ENCODE data around the gene HRAS. TPM values are rescaled to one million over a fixed set of nuclear protein-coding genes. Genes with fewer than 3 reads are reported as not detected.

Gene HRAS
- total RNA-seq, 1 donor from 2014 or later, result 41.5 TPM

DNA sequence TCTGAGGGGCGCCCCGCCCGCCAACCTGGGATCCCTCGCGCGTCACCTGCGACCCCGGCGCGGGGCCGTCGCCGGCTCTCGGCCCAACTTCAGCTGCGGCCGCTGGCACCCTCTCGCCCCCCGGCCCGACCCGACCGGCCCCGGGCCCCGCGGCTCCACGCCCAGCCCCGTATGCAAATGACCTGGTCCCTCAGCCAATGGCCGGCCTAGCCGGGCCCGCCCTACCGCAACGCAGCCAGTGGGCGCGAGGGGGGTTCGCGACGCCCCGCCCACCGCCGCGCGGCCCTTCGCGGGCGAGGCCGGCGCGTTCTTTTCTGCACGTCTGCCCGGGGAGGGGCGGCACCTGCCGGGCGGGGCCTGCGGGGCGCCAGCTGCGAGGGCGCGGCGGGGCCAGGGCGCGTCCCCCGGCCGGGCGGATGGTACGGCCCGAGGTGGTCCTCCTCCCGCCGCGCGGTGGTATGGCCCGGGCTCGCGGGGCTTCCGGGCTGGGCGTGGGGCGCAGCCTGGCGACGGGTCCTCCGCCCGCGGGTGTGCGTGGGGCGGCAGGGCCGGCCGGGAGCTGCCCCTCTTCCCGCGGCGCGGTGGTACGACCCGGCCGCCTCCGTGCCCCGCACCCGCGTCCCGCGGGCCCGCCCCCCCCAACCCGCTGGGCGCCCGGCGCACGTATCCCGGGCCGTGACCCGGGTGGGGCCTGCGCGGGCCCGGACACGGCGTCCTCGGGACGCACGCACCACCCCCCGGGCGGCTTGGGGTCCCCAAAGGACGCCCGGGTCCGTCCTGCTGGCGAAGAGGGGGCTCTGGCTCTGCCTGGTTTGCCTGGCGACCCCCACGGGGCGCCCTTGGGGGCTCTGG is 33.2 kb upstream of the HRAS start:
- Mint-ChIP-seq H3K4me3 (peak overlapping the region; percentile 71), H3K36me3 (no peaks in the 10 kb centered on the region), H3K27ac (peak overlapping the region; percentile 53), H3K27me3 (ENCODE audit: low read depth) (no peaks in the 10 kb centered on the region), H3K4me1 (peaks cover 41% of the 10 kb centered on the region), H3K9me3 (no peaks in the 10 kb centered on the region)
- DNase-seq (ENCODE audit: low spot score in 2 of 2, unreplicated experiment in 2 of 2), result peak; percentile 93 to 94
- TF ChIP-seq, protein P1, sequence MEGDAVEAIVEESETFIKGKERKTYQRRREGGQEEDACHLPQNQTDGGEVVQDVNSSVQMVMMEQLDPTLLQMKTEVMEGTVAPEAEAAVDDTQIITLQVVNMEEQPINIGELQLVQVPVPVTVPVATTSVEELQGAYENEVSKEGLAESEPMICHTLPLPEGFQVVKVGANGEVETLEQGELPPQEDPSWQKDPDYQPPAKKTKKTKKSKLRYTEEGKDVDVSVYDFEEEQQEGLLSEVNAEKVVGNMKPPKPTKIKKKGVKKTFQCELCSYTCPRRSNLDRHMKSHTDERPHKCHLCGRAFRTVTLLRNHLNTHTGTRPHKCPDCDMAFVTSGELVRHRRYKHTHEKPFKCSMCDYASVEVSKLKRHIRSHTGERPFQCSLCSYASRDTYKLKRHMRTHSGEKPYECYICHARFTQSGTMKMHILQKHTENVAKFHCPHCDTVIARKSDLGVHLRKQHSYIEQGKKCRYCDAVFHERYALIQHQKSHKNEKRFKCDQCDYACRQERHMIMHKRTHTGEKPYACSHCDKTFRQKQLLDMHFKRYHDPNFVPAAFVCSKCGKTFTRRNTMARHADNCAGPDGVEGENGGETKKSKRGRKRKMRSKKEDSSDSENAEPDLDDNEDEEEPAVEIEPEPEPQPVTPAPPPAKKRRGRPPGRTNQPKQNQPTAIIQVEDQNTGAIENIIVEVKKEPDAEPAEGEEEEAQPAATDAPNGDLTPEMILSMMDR (IDR thresholded peaks at IDR 0.05; ENCODE audit: unreplicated experiment), result no peak

DNA sequence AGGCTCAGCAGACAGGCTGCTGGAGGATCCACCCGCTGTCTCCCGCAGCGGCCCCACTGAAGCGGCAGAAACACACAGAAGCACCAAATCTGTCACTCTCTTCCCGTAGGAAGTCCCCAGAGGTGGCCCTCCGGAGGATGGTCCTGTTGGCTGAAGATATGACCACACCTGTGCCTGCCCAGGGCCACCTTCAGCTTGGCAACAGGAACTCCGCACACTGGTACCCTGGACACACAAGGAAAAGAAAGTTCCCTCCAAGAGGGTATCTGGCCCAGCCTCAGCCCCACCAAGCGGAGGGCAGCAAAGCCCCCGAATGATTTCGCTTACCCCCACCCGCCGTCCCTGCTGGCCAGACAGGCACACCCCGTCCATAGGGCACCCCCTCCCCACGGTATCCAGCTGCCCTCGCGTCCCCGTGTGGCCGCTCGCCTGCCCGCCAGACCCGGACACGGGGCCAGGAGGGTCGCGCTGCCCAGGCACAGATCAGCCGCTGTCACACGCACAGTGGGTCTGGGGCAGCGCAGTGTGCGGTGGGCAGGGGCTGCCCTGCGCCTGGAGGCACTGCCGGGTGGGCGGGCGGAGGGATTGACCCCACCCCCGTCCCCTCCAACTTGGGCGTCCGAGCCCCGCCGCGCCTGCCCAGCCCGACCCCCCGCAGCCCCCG is 32.4 kb upstream of the HRAS start:
- Mint-ChIP-seq H3K4me1 (peaks cover 37% of the 10 kb centered on the region), H3K4me3 (peak overlapping the region; percentile 82), H3K9me3 (no peaks in the 10 kb centered on the region), H3K27ac (peak overlapping the region; percentile 64), H3K36me3 (no peaks in the 10 kb centered on the region), H3K27me3 (ENCODE audit: low read depth) (no peaks in the 10 kb centered on the region)
- DNase-seq (ENCODE audit: low spot score in 2 of 2, unreplicated experiment in 2 of 2), result no peak
- TF ChIP-seq, protein P1 (IDR thresholded peaks at IDR 0.05; ENCODE audit: unreplicated experiment), result no peak

DNA sequence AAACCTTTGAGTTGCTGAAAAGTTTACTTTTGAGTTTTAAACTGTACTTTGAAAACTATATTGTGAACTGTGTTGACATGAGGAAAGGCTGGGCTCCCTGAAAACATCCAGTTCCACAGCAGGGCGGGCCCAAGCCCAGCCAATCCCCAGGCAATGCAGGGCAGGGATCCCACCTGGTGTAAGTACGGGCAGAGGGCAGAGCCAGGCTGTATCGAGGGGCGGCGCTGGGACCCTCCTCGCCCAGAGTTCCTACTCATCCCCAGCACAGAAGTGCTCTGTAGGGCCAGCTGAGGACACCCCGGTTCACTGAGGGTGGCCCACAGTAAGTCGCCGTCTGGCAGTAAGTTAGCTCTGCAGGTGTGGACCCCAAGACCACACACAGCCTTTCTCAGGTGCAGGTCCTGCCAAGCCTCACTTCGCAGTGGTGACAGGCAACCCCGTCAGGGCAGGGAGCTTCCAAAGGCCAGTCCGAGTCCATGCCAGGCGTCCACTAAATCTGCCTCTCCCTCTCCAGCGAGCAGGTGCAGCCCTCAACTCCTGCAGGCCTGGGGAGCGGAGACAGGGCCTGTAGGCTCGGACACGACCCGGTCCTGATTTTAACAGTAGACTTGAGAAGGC is 31.7 kb upstream of the HRAS start:
- no peak for DNase-seq (ENCODE audit: low spot score in 2 of 2, unreplicated experiment in 2 of 2)
- TF ChIP-seq, protein P1 (IDR thresholded peaks at IDR 0.05; ENCODE audit: unreplicated experiment), result no peak
- H3K9me3 Mint-ChIP-seq, result no peaks in the 10 kb centered on the region
- no peaks in the 10 kb centered on the region for H3K27me3 Mint-ChIP-seq (ENCODE audit: low read depth)
- H3K36me3 Mint-ChIP-seq, result no peaks in the 10 kb centered on the region
- peak overlapping the region; percentile 64 for H3K27ac Mint-ChIP-seq
- peak overlapping the region; percentile 82 for H3K4me3 Mint-ChIP-seq
- H3K4me1 Mint-ChIP-seq, result peaks cover 37% of the 10 kb centered on the region

DNA sequence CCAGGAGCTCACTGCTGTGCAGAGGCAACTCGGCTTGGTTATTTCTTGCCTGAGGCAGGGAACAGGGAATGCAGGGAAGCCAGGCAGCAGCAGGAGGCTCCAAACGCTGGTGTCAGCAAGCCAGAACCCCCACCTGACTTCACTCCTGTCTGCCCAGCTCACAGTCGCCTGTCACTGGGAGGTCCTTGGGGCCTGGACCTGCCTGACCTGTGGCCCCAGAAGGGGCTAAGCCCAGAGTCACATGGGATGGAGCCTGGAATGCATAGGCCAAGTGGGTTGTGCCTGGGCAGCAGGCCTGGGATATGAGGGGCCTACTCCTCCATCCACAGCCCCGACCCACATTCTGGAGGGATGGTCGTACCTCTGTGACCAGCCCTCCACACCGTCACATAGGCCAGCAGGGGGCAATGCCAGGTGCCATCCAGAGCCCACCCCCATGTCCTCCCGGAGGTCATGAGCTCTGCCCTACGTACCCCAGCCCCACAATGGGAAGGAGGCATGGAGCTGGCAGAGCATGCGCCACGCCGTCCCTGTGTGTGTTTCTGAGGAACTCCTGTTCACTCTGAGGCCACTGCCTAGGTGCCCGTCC is 30.6 kb upstream of the HRAS start:
- Mint-ChIP-seq H3K9me3 (no peaks in the 10 kb centered on the region), H3K27me3 (ENCODE audit: low read depth) (no peaks in the 10 kb centered on the region), H3K4me1 (peaks cover 38% of the 10 kb centered on the region), H3K27ac (peak overlapping the region; percentile 16), H3K36me3 (no peaks in the 10 kb centered on the region), H3K4me3 (no peak overlapping the region)
- no peak for DNase-seq (ENCODE audit: low spot score in 2 of 2, unreplicated experiment in 2 of 2)
- TF ChIP-seq, protein P1 (IDR thresholded peaks at IDR 0.05; ENCODE audit: unreplicated experiment), result no peak

DNA sequence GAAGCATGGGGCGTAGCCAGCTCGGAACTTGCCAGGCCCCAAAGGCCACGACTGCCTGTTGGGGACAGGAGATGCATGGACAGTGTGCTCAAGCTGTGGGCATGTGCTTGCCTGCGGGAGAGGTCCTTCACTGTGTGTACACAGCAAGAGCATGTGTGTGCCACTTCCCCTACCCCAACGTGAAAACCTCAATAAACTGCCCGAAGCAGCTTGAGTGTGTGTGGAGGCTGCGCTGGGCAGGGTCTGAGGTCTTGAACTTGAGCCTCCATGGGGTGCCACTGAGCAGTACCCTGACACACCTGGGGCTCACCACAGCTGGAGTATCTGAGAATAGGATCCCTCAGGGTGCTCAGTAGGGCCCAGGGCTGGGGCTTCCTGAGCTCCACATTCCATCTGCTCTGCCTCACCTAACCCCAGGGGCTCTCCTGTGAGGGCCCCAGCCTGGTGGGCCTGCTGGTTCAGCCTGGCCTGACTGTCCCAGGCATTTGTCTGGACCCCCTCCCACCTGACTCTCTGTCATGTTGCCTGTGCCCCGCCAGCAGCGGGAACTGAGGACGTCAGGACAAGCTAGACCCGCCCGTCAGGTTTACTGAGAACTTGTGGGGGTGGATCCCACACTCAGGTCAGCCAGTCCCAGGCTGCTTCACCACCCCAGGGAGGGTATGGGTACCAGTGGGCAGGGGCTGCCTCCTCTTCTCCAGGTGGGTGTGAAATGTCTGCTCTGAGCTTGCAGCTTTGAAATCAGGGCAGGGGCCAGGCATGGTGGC is 28.6 kb upstream of the HRAS start:
- DNase-seq (ENCODE audit: low spot score in 2 of 2, unreplicated experiment in 2 of 2), result no peak
- Mint-ChIP-seq H3K36me3 (no peaks in the 10 kb centered on the region), H3K4me3 (no peak overlapping the region), H3K27me3 (ENCODE audit: low read depth) (peaks cover 7% of the 10 kb centered on the region), H3K9me3 (no peaks in the 10 kb centered on the region), H3K4me1 (peaks cover 36% of the 10 kb centered on the region), H3K27ac (peak overlapping the region; percentile 78)
- TF ChIP-seq, protein P1 (IDR thresholded peaks at IDR 0.05; ENCODE audit: unreplicated experiment), result no peak
